Chondrocyte (in vitro differentiated cells): ENCODE results near the gene HOMER2. TPM values are rescaled to one million over a fixed set of nuclear protein-coding genes. Genes with fewer than 3 reads are reported as not detected.

Experiments used
- DNase-seq: peaks from one replicate; pipeline ENCODE4 v3.0.0; 2021; ENCODE audit warnings: mixed read lengths, low spot score
- H3K27ac Mint-ChIP-seq: one replicate; pipeline ENCODE4 v1.8.0; 2021; ENCODE audit warnings: mild to moderate bottlenecking, moderate library complexity, mixed read lengths; ENCODE audit not compliant: unreplicated experiment
- H3K27me3 Mint-ChIP-seq: 2 replicates; pipeline ENCODE4 v1.8.0; 2021; ENCODE audit warnings: low read depth, mixed read lengths
- H3K36me3 Mint-ChIP-seq: 2 replicates; pipeline ENCODE4 v1.8.0; 2021; ENCODE audit warnings: low read depth, mixed read lengths
- H3K4me1 Mint-ChIP-seq: 2 replicates; pipeline ENCODE4 v1.8.0; 2021; ENCODE audit warnings: low read depth, mild to moderate bottlenecking, mixed read lengths
- H3K4me3 Mint-ChIP-seq: one replicate; pipeline ENCODE4 v1.8.0; 2021; ENCODE audit warnings: mild to moderate bottlenecking, moderate library complexity, mixed read lengths; ENCODE audit not compliant: unreplicated experiment
- H3K9me3 Mint-ChIP-seq: 2 replicates; pipeline ENCODE4 v1.8.0; 2021; ENCODE audit warnings: low read depth, mixed read lengths
- total RNA-seq: library from RNA; stranded (reverse); gene quantifications from 3 replicates; pipeline ENCODE4 v1.2.1, GENCODE V29; 2021
- TF ChIP-seq, protein P1 (sequence below): fragments of 200-600 bp; sonication (generic); IDR thresholded peaks from 2 replicates; pipeline ENCODE4 v1.5.0; 2021; ENCODE audit warnings: antibody characterized with exemption, mild to moderate bottlenecking, moderate library complexity

Gene HOMER2
- total RNA-seq, 1 donor from 2014 or later, result 6.1 TPM

GRCh38 chr15:82890995-82891390 lies 61.5 kb downstream of the HOMER2 start:
- no peak overlapping the region for H3K27ac Mint-ChIP-seq
- TF ChIP-seq, protein P1, sequence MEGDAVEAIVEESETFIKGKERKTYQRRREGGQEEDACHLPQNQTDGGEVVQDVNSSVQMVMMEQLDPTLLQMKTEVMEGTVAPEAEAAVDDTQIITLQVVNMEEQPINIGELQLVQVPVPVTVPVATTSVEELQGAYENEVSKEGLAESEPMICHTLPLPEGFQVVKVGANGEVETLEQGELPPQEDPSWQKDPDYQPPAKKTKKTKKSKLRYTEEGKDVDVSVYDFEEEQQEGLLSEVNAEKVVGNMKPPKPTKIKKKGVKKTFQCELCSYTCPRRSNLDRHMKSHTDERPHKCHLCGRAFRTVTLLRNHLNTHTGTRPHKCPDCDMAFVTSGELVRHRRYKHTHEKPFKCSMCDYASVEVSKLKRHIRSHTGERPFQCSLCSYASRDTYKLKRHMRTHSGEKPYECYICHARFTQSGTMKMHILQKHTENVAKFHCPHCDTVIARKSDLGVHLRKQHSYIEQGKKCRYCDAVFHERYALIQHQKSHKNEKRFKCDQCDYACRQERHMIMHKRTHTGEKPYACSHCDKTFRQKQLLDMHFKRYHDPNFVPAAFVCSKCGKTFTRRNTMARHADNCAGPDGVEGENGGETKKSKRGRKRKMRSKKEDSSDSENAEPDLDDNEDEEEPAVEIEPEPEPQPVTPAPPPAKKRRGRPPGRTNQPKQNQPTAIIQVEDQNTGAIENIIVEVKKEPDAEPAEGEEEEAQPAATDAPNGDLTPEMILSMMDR, result no peak
- H3K36me3 Mint-ChIP-seq, result no peaks in the 10 kb centered on the region
- no peak overlapping the region for H3K4me3 Mint-ChIP-seq
- no peaks in the 10 kb centered on the region for H3K9me3 Mint-ChIP-seq
- no peaks in the 10 kb centered on the region for H3K27me3 Mint-ChIP-seq
- DNase-seq, result no peak
- H3K4me1 Mint-ChIP-seq, result peaks cover 8% of the 10 kb centered on the region

DNA sequence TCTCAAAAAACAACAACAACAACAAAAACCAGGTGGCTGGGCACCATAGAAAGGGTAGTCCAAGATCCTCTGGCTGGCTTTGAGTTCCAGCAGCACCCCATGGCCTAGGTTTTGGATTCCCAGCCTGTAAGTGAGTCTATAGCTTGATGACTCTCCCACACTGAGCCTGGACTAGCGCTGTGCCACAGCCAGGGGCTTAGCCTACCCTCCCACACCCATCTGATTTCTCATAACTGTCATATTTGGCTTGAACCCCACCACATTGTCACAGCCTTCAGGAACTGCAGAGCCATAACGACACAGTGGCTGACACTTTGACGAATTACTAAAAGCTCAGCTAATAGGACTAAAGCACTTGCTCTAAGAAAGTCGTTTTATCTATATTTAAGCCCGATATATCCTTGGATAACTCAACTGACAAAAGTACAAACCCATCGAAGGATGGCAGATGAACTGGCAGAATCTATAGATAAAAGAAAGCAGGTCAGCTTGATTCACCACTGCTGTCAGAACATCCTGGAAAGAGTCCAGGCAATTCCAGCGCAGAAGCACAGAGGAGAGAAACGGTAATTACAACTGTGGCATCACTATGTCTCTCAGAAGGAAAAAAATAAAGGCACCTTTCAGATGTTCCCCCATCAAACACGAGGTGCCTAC lies 62.1 kb downstream of the HOMER2 start:
- Mint-ChIP-seq H3K9me3 (no peaks in the 10 kb centered on the region), H3K36me3 (no peaks in the 10 kb centered on the region), H3K4me3 (no peak overlapping the region), H3K4me1 (peaks cover 8% of the 10 kb centered on the region), H3K27me3 (no peaks in the 10 kb centered on the region), H3K27ac (no peak overlapping the region)
- no peak for DNase-seq
- TF ChIP-seq, protein P1, result no peak

- Mint-ChIP-seq H3K9me3 (no peaks in the 10 kb centered on the region), H3K36me3 (no peaks in the 10 kb centered on the region), H3K27me3 (no peaks in the 10 kb centered on the region), H3K4me1 (no peaks in the 10 kb centered on the region), H3K4me3 (no peak overlapping the region), H3K27ac (no peak overlapping the region)
- TF ChIP-seq, protein P1, result no peak
- no peak for DNase-seq
These were observed 70.1 kb downstream of the HOMER2 start for GRCh38 chr15:82882273-82882928.

GRCh38 chr15:82881747-82882146 lies 70.8 kb downstream of the HOMER2 start:
- no peaks in the 10 kb centered on the region for H3K36me3 Mint-ChIP-seq
- no peak overlapping the region for H3K4me3 Mint-ChIP-seq
- TF ChIP-seq, protein P1, result no peak
- H3K9me3 Mint-ChIP-seq, result no peaks in the 10 kb centered on the region
- DNase-seq, result no peak
- H3K27me3 Mint-ChIP-seq, result no peaks in the 10 kb centered on the region
- H3K27ac Mint-ChIP-seq, result no peak overlapping the region
- H3K4me1 Mint-ChIP-seq, result no peaks in the 10 kb centered on the region

- Mint-ChIP-seq H3K9me3 (no peaks in the 10 kb centered on the region), H3K27me3 (no peaks in the 10 kb centered on the region), H3K36me3 (no peaks in the 10 kb centered on the region), H3K4me1 (no peaks in the 10 kb centered on the region), H3K27ac (no peak overlapping the region), H3K4me3 (no peak overlapping the region)
- TF ChIP-seq, protein P1, result no peak
- DNase-seq, result no peak
These were observed 71.8 kb downstream of the HOMER2 start for GRCh38 chr15:82880704-82881103.
